Skeletal muscle cell (primary cell): ENCODE measurements around the gene SNRNP48.
A peak's percentile ranks its signal among the peaks of the same experiment; 100 is the strongest.

Experiments
- DNase-seq: peaks from one replicate; pipeline ENCODE4 v3.0.0-alpha.2; 2010; ENCODE audit warnings: low read depth
- H3K4me3 ChIP-seq: 2 replicates; pipeline ENCODE4 v1.5.1; 2011; ENCODE audit warnings: low read depth, mild to moderate bottlenecking, control low read depth, low read length, moderate library complexity

SNRNP48 gene

DNA sequence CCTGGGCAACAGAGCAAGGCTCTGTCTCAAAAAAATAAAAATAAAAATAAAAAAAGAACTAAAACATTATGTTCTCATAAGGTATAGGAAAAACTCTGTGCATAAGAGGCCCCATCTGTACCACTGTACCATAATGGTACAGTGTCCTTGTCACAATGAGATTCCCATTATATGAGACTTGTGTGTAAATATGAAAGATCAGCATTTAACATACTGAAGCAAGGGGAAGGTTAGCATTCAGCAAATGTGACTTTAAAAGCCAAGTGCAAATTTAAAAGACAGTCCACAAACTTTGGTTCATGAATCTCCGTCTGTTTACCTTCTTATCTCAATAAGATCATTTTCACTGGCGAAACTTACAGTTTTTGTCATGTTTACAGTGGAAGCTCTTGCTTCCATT lies 32.3 kb upstream of the SNRNP48 start:
- H3K4me3 ChIP-seq, result no peak overlapping the region
- no peak for DNase-seq

DNA sequence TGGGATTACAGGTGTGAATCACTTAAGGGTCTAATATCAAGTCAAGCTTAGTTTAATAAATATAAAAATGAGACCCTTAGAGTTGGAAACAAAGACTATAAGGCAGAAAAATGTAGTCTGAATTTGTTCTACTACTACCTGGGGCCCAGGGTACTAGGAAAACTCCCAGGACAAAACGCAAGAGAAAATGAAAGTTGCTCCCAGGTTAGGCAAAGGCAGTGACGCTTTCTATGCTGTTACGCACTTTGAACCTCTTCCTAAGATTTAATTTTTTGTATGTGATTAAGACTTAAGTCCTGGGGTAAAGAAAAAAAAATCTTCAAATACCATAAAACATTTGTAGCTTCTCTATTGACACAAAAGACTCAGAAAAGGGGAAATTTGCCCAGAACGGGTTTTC lies 31.2 kb upstream of the SNRNP48 start:
- DNase-seq, result no peak
- H3K4me3 ChIP-seq, result no peak overlapping the region

DNA sequence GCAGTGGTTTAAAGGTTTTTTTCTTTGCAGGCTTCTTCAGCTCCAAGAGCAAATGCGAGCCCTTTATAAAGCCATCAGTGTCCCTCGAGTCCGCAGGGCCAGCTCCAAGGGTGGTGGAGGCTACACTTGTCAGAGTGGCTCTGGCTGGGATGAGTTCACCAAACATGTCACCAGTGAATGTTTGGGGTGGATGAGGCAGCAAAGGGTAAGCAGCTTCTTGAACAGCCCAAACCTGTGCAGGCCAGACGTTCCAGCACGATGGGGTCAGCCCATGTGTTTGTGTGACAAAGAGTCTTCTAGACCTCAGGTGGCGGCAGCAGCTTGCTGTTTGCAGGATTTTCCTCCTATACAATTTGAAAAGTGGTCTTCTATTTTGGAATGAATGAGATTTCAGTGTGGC lies 30.8 kb upstream of the SNRNP48 start:
- DNase-seq, result no peak
- no peak overlapping the region for H3K4me3 ChIP-seq

DNA sequence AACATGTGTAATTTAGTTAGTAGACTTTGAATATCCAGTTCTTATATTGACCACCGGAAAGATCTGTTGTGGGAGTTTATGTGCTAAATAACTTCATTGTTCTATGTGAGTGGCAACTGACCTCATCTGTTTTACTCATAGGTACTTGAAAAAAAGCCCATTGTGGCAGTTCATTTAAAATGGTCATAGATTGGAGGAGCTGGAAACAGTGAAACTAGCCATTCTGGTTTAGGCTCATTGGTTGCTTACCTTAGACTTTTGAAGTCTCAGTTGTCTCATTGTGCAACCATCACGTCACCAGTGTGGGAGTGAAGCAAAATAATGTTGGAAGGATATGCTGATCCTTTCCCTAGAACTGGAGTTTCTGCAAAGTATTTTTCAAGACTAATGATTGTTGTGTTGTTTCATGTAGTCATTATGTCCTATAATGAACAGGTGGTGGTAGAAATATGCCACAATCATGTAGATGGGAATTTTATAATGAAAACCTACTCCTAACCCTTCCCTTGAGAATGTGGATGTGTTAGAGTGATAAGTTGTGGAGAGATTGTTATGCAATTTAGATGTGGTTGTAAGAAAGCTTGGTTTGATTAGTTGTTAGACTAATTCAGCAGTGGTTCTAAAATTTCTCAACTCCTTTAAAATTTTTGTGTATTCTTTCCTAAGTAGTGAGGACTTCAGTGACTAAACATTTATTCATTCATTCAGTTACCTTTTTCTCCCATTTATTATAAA lies 30.2 kb upstream of the SNRNP48 start:
- no peak overlapping the region for H3K4me3 ChIP-seq
- DNase-seq, result no peak

DNA sequence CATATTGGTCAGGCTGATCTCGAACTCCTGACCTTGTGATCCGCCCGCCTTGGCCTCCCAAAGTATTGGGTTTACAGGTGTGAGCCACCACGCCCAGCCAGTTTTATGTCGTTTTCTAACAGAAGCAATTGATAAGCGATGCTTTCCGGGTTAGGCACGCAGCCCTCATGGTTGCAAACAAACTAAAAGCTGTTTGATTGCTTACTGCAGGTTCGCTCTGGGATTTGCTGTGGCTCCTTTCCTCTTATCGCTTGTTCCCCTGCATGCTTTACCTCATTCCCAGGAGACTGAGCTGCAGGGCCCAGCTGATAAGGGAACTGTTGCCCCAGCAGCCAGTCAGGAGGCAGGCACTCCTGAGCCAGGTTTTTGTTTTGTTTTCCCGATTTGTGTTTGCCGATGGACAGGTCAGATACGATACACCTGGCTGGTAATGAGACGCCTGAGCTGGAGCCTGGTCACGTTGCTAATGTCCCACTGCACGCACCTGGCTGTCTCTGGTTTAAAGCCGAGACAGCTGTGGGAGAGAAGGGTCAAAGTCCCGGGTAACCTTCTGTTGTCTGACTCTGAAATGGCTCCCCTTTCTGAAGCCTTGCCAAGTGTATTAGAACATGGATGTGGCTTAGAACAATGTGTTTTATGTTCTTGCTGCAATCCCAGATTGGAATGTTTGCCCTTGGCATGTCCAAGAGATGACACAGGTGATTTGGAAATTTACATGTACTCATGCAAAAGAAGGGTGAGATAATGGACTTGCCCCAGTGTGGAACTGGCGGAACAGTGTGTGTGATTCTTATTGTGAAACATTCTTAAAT lies 28.6 kb upstream of the SNRNP48 start:
- DNase-seq, result peak; percentile 69
- no peak overlapping the region for H3K4me3 ChIP-seq

DNA sequence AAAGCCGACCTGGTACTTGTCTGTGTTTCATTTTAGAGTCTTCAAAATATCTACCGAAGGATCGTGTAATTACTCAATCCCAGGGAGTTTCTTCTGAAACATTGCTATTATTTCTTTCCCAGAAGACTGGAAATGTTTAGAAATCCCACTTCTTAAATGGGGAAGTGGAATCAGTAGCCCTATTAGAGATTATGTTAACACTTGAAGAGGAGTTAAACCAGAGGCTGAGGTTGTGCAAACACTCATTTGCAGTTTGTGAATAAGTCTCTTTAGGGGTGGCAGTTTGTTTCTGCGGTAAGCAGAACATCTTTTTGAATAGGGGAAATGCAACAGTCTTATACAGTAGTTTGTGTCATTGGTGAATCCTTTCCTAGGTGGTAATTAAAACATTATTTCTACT lies 27.2 kb upstream of the SNRNP48 start:
- H3K4me3 ChIP-seq, result no peak overlapping the region
- DNase-seq, result no peak

DNA sequence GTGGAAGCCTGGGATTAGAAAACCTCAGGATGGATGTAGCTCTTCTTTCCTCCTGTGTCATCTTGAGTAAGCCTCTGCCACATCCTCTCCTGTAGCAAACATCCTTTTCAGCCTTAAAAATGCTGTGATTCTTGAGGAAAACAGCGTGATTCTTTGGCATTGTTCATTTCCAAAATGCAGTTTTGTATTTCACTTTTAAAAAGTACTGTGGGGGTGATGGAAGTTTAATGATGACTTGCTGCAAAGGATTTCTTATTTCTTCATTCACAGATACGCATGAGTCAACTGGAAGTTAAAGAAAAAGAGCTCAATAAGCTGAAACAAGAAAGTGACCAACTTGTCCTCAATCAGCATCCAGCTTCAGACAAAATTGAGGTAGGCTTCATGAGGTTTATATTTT lies 23.9 kb upstream of the SNRNP48 start:
- no peak for DNase-seq
- no peak overlapping the region for H3K4me3 ChIP-seq

DNA sequence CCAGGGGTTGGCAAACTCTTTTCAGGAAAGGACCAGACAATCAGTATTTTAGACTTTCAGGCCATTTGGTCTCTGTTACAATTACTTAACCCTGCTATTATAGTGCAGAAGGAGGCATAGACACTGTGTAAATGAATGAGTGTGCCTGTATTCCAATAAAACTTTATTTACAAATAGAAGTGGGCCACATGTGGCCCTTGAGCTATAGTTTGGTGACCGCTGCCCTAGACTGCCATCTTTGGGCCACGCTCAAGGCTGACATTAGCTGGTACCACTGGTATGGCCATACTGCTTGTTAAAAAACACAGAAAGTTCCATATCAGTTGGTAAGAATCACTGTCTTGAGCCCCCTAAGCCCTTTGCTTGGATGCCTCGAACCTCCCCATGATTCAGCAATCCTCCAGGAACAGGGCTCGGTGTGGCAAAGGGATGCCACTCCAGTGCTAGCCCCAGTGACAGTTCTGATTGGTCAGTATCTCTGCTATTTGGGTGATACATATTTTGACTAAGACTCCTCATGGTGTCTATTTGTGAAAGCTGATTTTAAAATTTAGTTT lies 23.3 kb upstream of the SNRNP48 start:
- H3K4me3 ChIP-seq, result no peak overlapping the region
- no peak for DNase-seq

DNA sequence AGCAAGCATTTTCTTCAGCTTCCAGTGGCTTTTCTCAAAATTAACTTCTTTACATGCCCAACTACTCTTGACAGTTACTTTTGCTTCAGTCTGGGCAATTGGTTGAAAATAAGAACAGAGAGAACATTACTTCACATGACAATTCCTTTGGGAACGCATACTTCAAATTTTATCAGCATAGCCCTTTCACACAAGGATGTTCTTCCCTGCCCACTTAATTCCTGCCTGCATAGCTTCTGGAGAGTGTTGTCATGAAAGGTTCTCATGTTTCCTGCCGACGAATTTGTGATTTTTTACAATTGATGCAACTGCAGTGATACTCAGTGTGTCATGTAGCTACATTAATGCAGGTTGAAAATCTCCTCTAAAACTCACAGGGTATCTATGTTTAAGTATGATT lies 22.0 kb upstream of the SNRNP48 start:
- no peak overlapping the region for H3K4me3 ChIP-seq
- peak; percentile 91 for DNase-seq

DNA sequence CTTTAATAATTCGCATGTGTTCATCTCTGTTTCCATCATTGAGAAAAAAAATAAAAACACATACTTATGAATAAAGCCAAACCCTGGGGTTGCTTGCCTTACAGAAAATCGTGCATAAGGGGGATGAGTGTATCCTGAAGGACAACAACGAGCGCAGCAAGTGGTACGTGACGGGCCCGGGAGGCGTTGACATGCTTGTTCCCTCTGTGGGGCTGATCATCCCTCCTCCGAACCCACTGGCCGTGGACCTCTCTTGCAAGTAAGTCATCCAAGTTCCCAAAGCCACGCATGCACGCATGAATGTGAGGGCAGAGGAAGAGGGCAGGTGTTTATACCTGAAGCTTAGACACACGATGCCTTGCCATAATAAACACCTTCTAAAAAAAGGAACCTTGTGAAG lies 20.9 kb upstream of the SNRNP48 start:
- H3K4me3 ChIP-seq, result no peak overlapping the region
- no peak for DNase-seq

DNA sequence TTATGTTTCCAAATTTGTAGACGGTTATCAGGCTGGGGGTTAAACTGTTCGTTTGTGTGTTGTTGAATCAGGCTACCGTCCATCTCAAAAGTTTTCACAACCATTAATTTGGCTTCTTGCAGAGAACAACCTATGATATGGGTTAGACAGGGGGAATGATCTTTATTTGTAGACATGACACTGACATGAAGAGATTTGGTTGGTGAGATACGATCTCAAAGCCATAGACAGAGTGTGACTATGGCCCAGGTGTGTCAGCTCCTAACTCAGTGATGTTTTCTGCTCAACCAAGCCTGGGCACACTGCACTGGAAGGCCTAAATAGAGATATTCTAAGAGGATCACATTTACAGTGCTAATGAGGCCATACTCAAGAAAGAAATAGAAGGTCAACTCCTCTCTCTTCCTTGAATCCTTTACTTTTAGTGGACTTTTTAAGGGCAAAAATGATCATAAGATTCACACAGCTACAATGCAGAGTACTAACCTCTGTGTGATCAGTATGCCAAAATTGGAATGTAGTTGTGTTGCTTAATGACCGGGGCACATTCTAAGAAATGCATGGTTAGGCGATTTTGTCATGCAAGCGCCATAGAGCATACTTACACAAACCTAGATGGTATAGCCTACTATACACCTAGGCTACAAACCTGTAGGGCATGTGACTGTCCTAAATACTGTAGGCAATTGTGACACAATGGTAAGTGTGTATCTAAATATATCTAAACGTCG lies 17.6 kb upstream of the SNRNP48 start:
- H3K4me3 ChIP-seq, result no peak overlapping the region
- no peak for DNase-seq

DNA sequence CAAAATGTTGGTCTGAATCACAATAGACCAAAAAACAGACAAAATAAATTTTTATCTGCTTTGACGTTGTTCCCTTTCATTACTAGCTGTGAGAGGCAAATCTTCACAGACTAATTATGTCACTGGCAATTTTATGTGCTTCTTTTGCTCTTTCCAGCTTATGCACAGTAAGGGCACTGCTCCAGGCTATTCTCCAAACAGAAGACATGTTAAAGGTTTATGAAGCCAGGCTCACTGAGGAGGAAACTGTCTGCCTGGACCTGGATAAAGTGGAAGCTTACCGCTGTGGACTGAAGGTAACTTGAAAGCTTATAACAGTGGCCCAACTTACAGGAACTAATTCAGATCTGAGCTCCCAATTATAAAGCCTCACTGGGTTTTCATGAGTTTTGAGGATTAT lies 15.5 kb upstream of the SNRNP48 start:
- H3K4me3 ChIP-seq, result no peak overlapping the region
- DNase-seq, result no peak

DNA sequence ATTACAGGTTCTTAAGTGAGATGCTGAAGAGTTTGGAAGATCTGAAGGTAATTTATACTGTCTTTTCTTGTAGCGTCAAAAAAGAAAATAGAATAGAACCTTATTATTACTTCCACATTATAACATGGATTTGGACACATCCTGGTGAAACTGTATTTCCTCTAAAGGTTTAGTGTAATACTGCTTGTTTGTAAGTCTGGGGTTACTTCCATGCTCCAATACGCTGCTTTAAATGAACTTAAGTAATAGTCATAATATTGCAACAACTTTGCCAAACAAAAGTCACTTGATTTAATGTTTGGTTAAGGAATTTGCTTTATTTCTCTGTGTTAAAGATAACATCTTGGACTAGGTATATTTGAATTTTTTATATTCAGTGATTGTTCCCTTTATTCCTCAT lies 11.5 kb upstream of the SNRNP48 start:
- DNase-seq, result no peak
- H3K4me3 ChIP-seq, result no peak overlapping the region

DNA sequence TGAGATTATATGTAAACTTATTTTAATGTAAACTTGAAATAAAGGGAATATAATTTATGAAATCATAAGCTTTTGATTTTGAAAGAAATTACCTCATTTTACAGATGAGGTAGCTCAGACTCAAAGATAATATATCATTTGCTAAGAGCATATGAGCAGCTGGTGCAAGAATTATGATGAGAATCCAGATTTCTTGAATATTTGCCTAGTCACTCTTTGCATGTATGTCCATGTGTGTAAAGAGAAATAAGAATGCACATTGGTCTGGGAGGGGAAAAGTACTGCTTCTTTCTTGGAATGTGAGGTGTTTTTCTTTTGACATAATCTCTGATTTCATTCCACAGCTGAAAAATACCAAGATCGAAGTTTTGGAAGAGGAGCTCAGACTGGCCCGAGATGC lies 11.1 kb upstream of the SNRNP48 start:
- no peak overlapping the region for H3K4me3 ChIP-seq
- no peak for DNase-seq

DNA sequence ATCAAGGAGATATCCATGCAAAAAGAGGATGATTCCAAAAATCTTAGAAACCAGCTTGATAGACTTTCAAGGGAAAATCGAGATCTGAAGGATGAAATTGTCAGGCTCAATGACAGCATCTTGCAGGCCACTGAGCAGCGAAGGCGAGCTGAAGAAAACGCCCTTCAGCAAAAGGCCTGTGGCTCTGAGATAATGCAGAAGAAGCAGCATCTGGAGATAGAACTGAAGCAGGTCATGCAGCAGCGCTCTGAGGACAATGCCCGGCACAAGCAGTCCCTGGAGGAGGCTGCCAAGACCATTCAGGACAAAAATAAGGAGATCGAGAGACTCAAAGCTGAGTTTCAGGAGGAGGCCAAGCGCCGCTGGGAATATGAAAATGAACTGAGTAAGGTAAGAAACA lies 10.1 kb upstream of the SNRNP48 start:
- DNase-seq, result no peak
- no peak overlapping the region for H3K4me3 ChIP-seq

DNA sequence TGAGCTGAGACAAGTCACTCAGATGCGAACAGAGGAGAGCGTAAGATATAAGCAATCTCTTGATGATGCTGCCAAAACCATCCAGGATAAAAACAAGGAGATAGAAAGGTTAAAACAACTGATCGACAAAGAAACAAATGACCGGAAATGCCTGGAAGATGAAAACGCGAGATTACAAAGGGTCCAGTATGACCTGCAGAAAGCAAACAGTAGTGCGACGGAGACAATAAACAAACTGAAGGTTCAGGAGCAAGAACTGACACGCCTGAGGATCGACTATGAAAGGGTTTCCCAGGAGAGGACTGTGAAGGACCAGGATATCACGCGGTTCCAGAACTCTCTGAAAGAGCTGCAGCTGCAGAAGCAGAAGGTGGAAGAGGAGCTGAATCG lies 9.5 kb upstream of the SNRNP48 start:
- H3K4me3 ChIP-seq, result no peak overlapping the region
- no peak for DNase-seq

DNA sequence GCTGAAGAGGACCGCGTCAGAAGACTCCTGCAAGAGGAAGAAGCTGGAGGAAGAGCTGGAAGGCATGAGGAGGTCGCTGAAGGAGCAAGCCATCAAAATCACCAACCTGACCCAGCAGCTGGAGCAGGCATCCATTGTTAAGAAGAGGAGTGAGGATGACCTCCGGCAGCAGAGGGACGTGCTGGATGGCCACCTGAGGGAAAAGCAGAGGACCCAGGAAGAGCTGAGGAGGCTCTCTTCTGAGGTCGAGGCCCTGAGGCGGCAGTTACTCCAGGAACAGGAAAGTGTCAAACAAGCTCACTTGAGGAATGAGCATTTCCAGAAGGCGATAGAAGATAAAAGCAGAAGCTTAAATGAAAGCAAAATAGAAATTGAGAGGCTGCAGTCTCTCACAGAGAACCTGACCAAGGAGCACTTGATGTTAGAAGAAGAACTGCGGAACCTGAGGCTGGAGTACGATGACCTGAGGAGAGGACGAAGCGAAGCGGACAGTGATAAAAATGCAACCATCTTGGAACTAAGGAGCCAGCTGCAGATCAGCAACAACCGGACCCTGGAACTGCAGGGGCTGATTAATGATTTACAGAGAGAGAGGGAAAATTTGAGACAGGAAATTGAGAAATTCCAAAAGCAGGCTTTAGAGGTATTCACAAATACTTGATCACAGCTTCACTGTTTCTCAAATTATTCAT lies 8.9 kb upstream of the SNRNP48 start:
- no peak for DNase-seq
- H3K4me3 ChIP-seq, result no peak overlapping the region

DNA sequence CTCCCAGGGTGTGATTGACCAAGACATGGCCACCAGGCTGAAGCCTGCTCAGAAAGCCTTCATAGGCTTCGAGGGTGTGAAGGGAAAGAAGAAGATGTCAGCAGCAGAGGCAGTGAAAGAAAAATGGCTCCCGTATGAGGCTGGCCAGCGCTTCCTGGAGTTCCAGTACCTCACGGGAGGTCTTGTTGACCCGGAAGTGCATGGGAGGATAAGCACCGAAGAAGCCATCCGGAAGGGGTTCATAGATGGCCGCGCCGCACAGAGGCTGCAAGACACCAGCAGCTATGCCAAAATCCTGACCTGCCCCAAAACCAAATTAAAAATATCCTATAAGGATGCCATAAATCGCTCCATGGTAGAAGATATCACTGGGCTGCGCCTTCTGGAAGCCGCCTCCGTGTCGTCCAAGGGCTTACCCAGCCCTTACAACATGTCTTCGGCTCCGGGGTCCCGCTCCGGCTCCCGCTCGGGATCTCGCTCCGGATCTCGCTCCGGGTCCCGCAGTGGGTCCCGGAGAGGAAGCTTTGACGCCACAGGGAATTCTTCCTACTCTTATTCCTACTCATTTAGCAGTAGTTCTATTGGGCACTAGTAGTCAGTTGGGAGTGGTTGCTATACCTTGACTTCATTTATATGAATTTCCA lies 4.6 kb upstream of the SNRNP48 start:
- no peak for DNase-seq
- H3K4me3 ChIP-seq, result no peak overlapping the region

DNA sequence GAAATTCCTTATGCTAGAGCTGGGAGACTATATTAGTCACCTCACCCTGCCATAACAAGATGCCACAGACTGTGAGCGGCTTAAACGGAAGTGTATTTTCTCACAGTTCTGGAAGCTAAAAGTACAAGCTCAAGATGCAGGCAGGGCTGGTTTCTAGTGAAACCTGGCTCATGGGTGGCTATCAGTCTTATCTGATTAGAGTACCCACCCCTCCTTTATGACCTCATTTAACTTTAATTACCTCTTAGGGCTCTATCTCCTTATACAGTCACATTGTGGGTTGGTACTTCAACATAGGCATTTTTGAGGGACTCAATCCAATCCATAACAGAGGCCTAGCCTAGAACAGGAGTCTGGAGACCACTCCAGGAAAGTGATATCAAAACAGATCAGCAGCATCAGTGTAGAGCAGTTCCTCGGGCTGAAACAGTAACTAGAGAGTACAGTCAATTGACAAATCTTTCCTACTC lies 2.3 kb upstream of the SNRNP48 start:
- H3K4me3 ChIP-seq, result no peak overlapping the region
- DNase-seq, result peak; percentile 36
